OCI-LY3 (cell line): ENCODE measurements around the gene RPRD2.

Experiments used
- EZH2phosphoT487 ChIP-seq: fragments of 200-600 bp; shearing (Covaris generic); IDR thresholded peaks from 2 replicates; pipeline ENCODE4 v1.6.1; 2018; ENCODE audit warnings: antibody characterized with exemption, mixed run types, low read depth
- TF ChIP-seq, protein P1 (sequence below): fragments of 200-600, 300-600 bp; sonication (generic); IDR thresholded peaks from 2 replicates; pipeline ENCODE4 v1.5.1; 2014; ENCODE audit warnings: antibody characterized with exemption, low read length, low read depth

DNA sequence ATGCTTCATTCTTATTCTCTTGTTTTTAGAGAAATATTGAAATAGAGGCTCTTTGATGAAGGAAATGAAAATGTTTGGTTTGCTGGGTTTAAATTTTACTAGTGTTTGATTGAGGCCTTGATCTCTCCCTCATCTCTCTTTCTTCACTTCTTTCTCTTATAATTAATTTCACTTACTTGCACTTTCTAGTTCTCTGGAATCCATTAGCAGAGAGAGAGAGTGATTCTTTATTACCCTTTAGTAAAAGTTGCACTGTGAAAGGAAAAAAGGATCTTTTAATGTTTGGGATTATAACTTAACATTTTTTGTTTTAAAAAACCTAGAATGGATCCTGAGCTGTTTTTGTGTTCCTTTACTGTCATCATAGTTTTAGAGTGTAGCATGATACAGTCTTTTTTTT lies 12.2 kb downstream of the RPRD2 start:
- TF ChIP-seq, protein P1, sequence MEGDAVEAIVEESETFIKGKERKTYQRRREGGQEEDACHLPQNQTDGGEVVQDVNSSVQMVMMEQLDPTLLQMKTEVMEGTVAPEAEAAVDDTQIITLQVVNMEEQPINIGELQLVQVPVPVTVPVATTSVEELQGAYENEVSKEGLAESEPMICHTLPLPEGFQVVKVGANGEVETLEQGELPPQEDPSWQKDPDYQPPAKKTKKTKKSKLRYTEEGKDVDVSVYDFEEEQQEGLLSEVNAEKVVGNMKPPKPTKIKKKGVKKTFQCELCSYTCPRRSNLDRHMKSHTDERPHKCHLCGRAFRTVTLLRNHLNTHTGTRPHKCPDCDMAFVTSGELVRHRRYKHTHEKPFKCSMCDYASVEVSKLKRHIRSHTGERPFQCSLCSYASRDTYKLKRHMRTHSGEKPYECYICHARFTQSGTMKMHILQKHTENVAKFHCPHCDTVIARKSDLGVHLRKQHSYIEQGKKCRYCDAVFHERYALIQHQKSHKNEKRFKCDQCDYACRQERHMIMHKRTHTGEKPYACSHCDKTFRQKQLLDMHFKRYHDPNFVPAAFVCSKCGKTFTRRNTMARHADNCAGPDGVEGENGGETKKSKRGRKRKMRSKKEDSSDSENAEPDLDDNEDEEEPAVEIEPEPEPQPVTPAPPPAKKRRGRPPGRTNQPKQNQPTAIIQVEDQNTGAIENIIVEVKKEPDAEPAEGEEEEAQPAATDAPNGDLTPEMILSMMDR = no peak
- TF ChIP-seq EZH2phosphoT487 = no peak
